Lower leg skin (tissue), 4 donors: Measurements from ENCODE around the gene CES3. TPM values are rescaled to one million over a fixed set of nuclear protein-coding genes. Genes with fewer than 3 reads are reported as not detected.

Experiments used
- DNase-seq, 2 donors: peaks; one replicate each; pipeline ENCODE4 v3.0.0-alpha.2; 2019; ENCODE audit warnings: low spot score in 2 of 2
- H3K4me3 ChIP-seq: fragments of 200-600 bp; sonication (generic); 2 replicates; pipeline ENCODE4 v1.5.1; 2017; ENCODE audit warnings: mild to moderate bottlenecking, low read depth; ENCODE audit not compliant: poor library complexity, severe bottlenecking
- CTCF ChIP-seq, 3 donors: fragments of 450-650 bp; IDR thresholded peaks; one replicate each; pipeline ENCODE4 v1.5.1; 2016; ENCODE audit warnings: antibody characterized with exemption in 3 of 3, mild to moderate bottlenecking in 3 of 3, moderate library complexity in 2 of 3
- POLR2A ChIP-seq, 2 donors: fragments of 450-650 bp; IDR thresholded peaks; one replicate each; pipeline ENCODE4 v1.6.1; 2016 to 2017; ENCODE audit warnings: antibody characterized with exemption in 2 of 2, mild to moderate bottlenecking in 1 of 2, moderate library complexity in 1 of 2
- WGBS, 2 donors: methylation state at CpG; one replicate each; pipeline ENCODE4 v1.1.5; 2018; 5-methylcytosine and 5-hydroxymethylcytosine counted together
- intact Hi-C: fragments of 100-400 bp; cut with DNase I; formaldehyde crosslinking; loops from one replicate; pipeline ENCODE4 v1.15.0; 2023; ENCODE audit warnings: low total_unique reads
- total RNA-seq, 4 donors: library from RNA; depleted of rRNA; stranded (reverse); fragments of >200 nt; gene quantifications; one replicate each; pipeline ENCODE4 v1.1.0, GENCODE V29; 2016

The CES3 gene
- total RNA-seq, 4 donors from 2014 or later: 0.59 to 1.3 (median 1.2) TPM

GRCh38 chr16:67023689-67024088, 62.6 kb downstream of the CES3 start:
- DNase-seq: no peak
- TF ChIP-seq CTCF (IDR thresholded peaks at IDR 0.05) (no peak), POLR2A (IDR thresholded peaks at IDR 0.05) (no peak)
- no peak overlapping the region for H3K4me3 ChIP-seq
- intact Hi-C loops: no loop called here
- WGBS, 2 donors: 91 to 100% methylated on average over 1 of the region's 1 CpG

Other genes with a start within 250 kb of the CES3 start
- 100 to 1,000 TPM in 2 of 4 donors, 10 to 100 TPM in 2; 59.3 to 194 (median 111) TPM for gene DYNC1LI2, start 209.7 kb upstream of the CES3 start, total RNA-seq
- gene TERB1, start 159.7 kb upstream of the CES3 start, total RNA-seq: under 1 TPM in 1 of 4 donors, not detected in 3; 0.19 TPM
- gene NAE1, start 130.3 kb upstream of the CES3 start, total RNA-seq: 10 to 100 TPM; 36.9 to 49.1 (median 41.3) TPM
- gene CA7, start 116.9 kb upstream of the CES3 start, total RNA-seq: not detected
- 1 to 10 TPM; 3.2 to 8.8 (median 7.2) TPM for gene PDP2, start 80.8 kb upstream of the CES3 start, total RNA-seq
- gene CDH16, start 42.4 kb upstream of the CES3 start, total RNA-seq: under 1 TPM in 2 of 4 donors, not detected in 2; 0.10 to 0.58 TPM
- gene RRAD, start 35.7 kb upstream of the CES3 start, total RNA-seq: 10 to 100 TPM in 2 of 4 donors, 1 to 10 TPM in 2; 5.9 to 34.3 (median 17.4) TPM
- gene CIAO2B, start 26.9 kb upstream of the CES3 start, total RNA-seq: 10 to 100 TPM; 39.3 to 60.3 (median 55.4) TPM
- 10 to 100 TPM; 37.4 to 90.2 (median 50.2) TPM for gene CES2, start 25.8 kb upstream of the CES3 start, total RNA-seq
- 10 to 100 TPM; 43.6 to 95.8 (median 75.9) TPM for gene CES4A, start 27.3 kb downstream of the CES3 start, total RNA-seq
- 10 to 100 TPM; 42.4 to 76.3 (median 48.2) TPM for gene CBFB, start 67.9 kb downstream of the CES3 start, total RNA-seq
- gene PHAF1, start 148.7 kb downstream of the CES3 start, total RNA-seq: 10 to 100 TPM; 39.7 to 51.1 (median 46.8) TPM
- gene B3GNT9, start 189.7 kb downstream of the CES3 start, total RNA-seq: 10 to 100 TPM; 10.3 to 18.0 (median 13.3) TPM
- 10 to 100 TPM; 46.3 to 51.0 (median 49.4) TPM for gene TRADD, start 198.6 kb downstream of the CES3 start, total RNA-seq
- gene FBXL8, start 198.7 kb downstream of the CES3 start, total RNA-seq: 10 to 100 TPM; 47.3 to 97.8 (median 67.9) TPM
- 100 to 1,000 TPM in 1 of 4 donors, 10 to 100 TPM in 3; 48.3 to 131 (median 64.7) TPM for gene HSF4, start 203.5 kb downstream of the CES3 start, total RNA-seq
- gene NOL3, start 209.3 kb downstream of the CES3 start, total RNA-seq: 100 to 1,000 TPM in 2 of 4 donors, 10 to 100 TPM in 2; 84.3 to 139 (median 115) TPM
- 1 to 10 TPM; 5.1 to 8.9 (median 7.3) TPM for gene MATCAP1, start 222.7 kb downstream of the CES3 start, total RNA-seq
- gene EXOC3L1, start 228.9 kb downstream of the CES3 start, total RNA-seq: 1 to 10 TPM in 3 of 4 donors, under 1 TPM in 1; 0.95 to 3.8 (median 1.7) TPM
- gene E2F4, start 230.9 kb downstream of the CES3 start, total RNA-seq: 10 to 100 TPM; 56.8 to 74.8 (median 68.1) TPM
- 10 to 100 TPM; 37.2 to 62.2 (median 51.6) TPM for gene ELMO3, start 237.9 kb downstream of the CES3 start, total RNA-seq